SJSA1 (cell line): ENCODE data around the gene TWNK. TPM values are rescaled to one million over a fixed set of nuclear protein-coding genes. Genes with fewer than 3 reads are reported as not detected.
A peak's percentile ranks its signal among the peaks of the same experiment; 100 is the strongest.

ENCODE experiments used
- DNase-seq, 2 experiments: peaks; one replicate each; pipeline ENCODE4 v3.0.0-alpha.2; 2015 to 2020; ENCODE audit warnings: low spot score in 2 of 2, low read depth in 1 of 2
- H3K27ac ChIP-seq: fragments of 250-450 bp; sonication (Bioruptor Pico); 2 replicates; pipeline ENCODE4 v1.5.1; 2020; ENCODE audit warnings: mild to moderate bottlenecking, moderate library complexity
- H3K27me3 ChIP-seq: fragments of 250-450 bp; sonication (Bioruptor Pico); replicated peaks from 2 replicates; pipeline ENCODE4 v1.5.1; 2020; ENCODE audit warnings: mild to moderate bottlenecking, moderate library complexity
- H3K36me3 ChIP-seq: fragments of 250-450 bp; sonication (Bioruptor Pico); 2 replicates; pipeline ENCODE4 v1.5.1; 2020; ENCODE audit warnings: mild to moderate bottlenecking
- H3K4me1 ChIP-seq: fragments of 250-450 bp; sonication (Bioruptor Pico); replicated peaks from 2 replicates; pipeline ENCODE4 v1.6.1; 2021; ENCODE audit warnings: mild to moderate bottlenecking
- H3K4me3 ChIP-seq: fragments of 250-450 bp; sonication (Bioruptor Pico); 2 replicates; pipeline ENCODE4 v1.5.1; 2020; ENCODE audit warnings: mild to moderate bottlenecking
- H3K9me3 ChIP-seq: fragments of 250-450 bp; sonication (Bioruptor Pico); replicated peaks from 2 replicates; pipeline ENCODE4 v1.5.1; 2020; ENCODE audit warnings: mild to moderate bottlenecking
- total RNA-seq: library from RNA; depleted of rRNA; stranded (reverse); fragments of >200 nt; shearing (Covaris generic); gene quantifications from 2 replicates; pipeline ENCODE4 v1.2.3, GENCODE V29; 2014; rRNA removed

Gene TWNK
- total RNA-seq, 1 experiment from 2014 or later: 4.3 TPM

- Histone ChIP-seq H3K36me3 (peaks cover 26% of the 10 kb centered on the region), H3K4me1 (peaks cover 17% of the 10 kb centered on the region), H3K27me3 (no peaks in the 10 kb centered on the region), H3K4me3 (peak overlapping the region; percentile 40), H3K9me3 (no peaks in the 10 kb centered on the region), H3K27ac (peak overlapping the region; percentile 76)
- no peak for DNase-seq
Observed at GRCh38 chr10:101042118-101042517, 54.8 kb downstream of the TWNK start.

DNA sequence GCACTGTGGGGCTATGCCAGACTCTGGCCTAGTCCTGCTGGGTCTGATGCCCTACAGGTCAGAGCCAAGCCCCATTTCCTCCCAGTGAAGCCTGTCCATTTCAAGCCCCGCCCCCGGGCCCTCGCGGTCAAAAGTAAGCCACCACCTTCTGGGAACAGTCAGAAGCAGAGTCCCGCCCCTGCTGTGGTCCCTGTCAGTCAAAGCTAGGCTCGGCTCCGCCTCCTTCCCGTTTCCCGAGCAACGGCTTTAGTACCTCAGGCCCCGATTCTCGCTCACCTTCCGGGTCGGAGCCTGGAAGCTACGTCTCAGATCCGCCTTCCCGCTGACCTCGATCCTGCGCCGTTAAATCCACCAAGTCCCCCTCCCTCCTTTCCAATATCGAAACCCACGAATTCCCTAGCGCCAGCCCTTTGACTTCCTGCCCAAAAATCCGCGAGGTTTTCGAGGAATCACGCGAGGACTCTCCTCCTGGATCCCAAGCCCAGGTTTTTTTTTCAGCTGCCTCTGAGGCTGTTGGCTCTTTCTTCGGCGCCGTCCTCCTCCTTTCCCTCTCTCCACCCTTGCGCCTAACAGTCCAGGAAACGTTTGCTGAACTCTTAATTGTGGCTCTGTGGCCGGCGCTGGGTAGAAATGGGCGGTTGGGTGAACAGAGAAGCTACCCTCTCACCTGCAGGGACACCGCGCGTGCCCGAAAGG, 55.5 kb downstream of the TWNK start:
- peak overlapping the region; percentile 76 for H3K27ac ChIP-seq
- H3K27me3 ChIP-seq: no peaks in the 10 kb centered on the region
- H3K4me3 ChIP-seq: peak overlapping the region; percentile 40
- DNase-seq: peak; percentile 97 to 98
- H3K4me1 ChIP-seq: peaks cover 17% of the 10 kb centered on the region
- H3K9me3 ChIP-seq: no peaks in the 10 kb centered on the region
- peaks cover 19% of the 10 kb centered on the region for H3K36me3 ChIP-seq

DNA sequence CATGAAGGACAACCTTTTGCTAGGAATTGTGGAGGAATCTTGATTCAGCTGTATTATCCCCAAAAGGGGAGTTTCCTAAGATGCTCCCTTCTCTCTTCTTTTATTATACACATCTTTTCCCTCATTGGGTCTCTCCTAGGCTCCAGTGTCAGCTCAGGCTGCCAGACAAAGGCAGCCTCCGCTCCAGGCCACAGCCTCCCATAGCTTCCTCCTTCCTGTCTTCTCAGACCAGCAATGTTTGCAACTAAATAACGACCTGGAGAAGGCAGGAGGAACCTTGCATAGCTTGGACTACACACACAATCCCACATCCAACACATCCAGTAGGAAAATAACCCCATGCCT, 56.0 kb downstream of the TWNK start:
- H3K9me3 ChIP-seq: no peaks in the 10 kb centered on the region
- peak overlapping the region; percentile 40 for H3K4me3 ChIP-seq
- DNase-seq: no peak
- peaks cover 14% of the 10 kb centered on the region for H3K36me3 ChIP-seq
- peak overlapping the region; percentile 76 for H3K27ac ChIP-seq
- peaks cover 17% of the 10 kb centered on the region for H3K4me1 ChIP-seq
- H3K27me3 ChIP-seq: no peaks in the 10 kb centered on the region

Other genes starting within 250 kb of the TWNK start
- gene PAX2, start 242.0 kb upstream of the TWNK start, total RNA-seq: not detected in 2 replicates
- 31.4 and 50.1 TPM in 2 replicates for gene SLF2, start 74.6 kb upstream of the TWNK start, total RNA-seq
- 0.42 and 0.88 TPM in 2 replicates for gene SEMA4G, start 18.0 kb upstream of the TWNK start, total RNA-seq
- gene MRPL43, start within 50 bp of the TWNK start, total RNA-seq: 63.7 and 69.4 TPM in 2 replicates
- gene LZTS2, start 12.3 kb downstream of the TWNK start, total RNA-seq: 70.0 and 72.8 TPM in 2 replicates
- gene PDZD7, start 43.6 kb downstream of the TWNK start, total RNA-seq: 0.50 and 1.3 TPM in 2 replicates
- 29.6 and 52.4 TPM in 2 replicates for gene SFXN3, start 43.7 kb downstream of the TWNK start, total RNA-seq
- 1.4 and 1.8 TPM in 2 replicates for gene KAZALD1, start 74.4 kb downstream of the TWNK start, total RNA-seq
- gene TLX1, start 143.8 kb downstream of the TWNK start, total RNA-seq: not detected in 2 replicates
- gene LBX1, start 241.9 kb downstream of the TWNK start, total RNA-seq: not detected in 2 replicates